Measurements from ENCODE around the gene CCNB2. TPM values are rescaled to one million over a fixed set of nuclear protein-coding genes. Genes with fewer than 3 reads are reported as not detected.

Gene CCNB2
- polyA plus RNA-seq, 1 donor from 2014 or later: 4.4 TPM

DNA sequence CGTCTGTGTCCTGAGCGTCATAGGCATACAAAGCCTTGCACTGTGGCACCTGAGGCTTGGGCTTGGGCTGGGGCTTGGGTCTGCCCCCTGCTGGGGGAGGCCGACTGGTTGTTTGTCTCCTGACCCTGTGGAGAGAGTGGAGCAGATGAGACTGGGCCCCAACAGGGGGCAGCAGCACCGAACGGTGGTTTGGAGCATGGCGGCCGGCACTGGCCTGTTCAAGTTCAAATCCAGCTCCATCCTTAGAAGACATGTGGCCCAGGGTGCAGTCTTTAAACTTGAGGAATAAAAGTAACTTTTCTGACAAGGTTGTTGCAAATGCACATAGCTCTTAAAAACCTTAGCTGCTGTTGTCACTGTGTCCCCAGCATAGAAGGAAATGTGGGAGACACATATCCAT, 33.3 kb downstream of the CCNB2 start:
- Histone ChIP-seq H3K4me2 (ENCODE audit: low read length) (no peak overlapping the region), H3K9ac (ENCODE audit: low read length) (no peak overlapping the region), H3K79me2 (replicated peaks; ENCODE audit: insufficient read depth, low read length) (no peaks in the 10 kb centered on the region), H3K9me3 (ENCODE audit: low read length) (no peaks in the 10 kb centered on the region), H4K20me1 (ENCODE audit: insufficient read depth) (no peaks in the 10 kb centered on the region), H2AFZ (ENCODE audit: low read depth, low read length) (no peak overlapping the region), H3K27ac (ENCODE audit: low read length) (no peak overlapping the region), H3K4me3 (ENCODE audit: low read length) (no peak overlapping the region), H3F3A (ENCODE audit: insufficient read depth, low read length, poor library complexity, severe bottlenecking) (no peaks in the 10 kb centered on the region), H3K9me2 (ENCODE audit: insufficient read depth, low read length) (no peaks in the 10 kb centered on the region), H3K36me3 (ENCODE audit: insufficient read depth, low read length) (no peaks in the 10 kb centered on the region), H3K27me3 (ENCODE audit: insufficient read depth, low read depth, low read length) (no peaks in the 10 kb centered on the region)
- TF ChIP-seq, protein P1, sequence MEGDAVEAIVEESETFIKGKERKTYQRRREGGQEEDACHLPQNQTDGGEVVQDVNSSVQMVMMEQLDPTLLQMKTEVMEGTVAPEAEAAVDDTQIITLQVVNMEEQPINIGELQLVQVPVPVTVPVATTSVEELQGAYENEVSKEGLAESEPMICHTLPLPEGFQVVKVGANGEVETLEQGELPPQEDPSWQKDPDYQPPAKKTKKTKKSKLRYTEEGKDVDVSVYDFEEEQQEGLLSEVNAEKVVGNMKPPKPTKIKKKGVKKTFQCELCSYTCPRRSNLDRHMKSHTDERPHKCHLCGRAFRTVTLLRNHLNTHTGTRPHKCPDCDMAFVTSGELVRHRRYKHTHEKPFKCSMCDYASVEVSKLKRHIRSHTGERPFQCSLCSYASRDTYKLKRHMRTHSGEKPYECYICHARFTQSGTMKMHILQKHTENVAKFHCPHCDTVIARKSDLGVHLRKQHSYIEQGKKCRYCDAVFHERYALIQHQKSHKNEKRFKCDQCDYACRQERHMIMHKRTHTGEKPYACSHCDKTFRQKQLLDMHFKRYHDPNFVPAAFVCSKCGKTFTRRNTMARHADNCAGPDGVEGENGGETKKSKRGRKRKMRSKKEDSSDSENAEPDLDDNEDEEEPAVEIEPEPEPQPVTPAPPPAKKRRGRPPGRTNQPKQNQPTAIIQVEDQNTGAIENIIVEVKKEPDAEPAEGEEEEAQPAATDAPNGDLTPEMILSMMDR (IDR thresholded peaks at IDR 0.05; ENCODE audit: poor library complexity, severe bottlenecking): no peak
- no peak for TF ChIP-seq EZH2 (IDR thresholded peaks at IDR 0.05; ENCODE audit: borderline replicate concordance, insufficient read depth, low read length, poor library complexity, severe bottlenecking)
- TF ChIP-seq MXI1 (conservative IDR thresholded peaks at IDR 0.05; ENCODE audit: poor library complexity, severe bottlenecking): no peak
- no peak for TF ChIP-seq RAD21 (conservative IDR thresholded peaks at IDR 0.05)
- no peak for TF ChIP-seq SMC3 (conservative IDR thresholded peaks at IDR 0.05; ENCODE audit: poor library complexity)
- TF ChIP-seq POLR2AphosphoS5 (IDR thresholded peaks at IDR 0.05): no peak
- TF ChIP-seq TAF1 (IDR thresholded peaks at IDR 0.05; ENCODE audit: low read depth): no peak
- TF ChIP-seq EP300 (conservative IDR thresholded peaks at IDR 0.05; ENCODE audit: poor library complexity, severe bottlenecking): no peak
- TF ChIP-seq, protein P2, sequence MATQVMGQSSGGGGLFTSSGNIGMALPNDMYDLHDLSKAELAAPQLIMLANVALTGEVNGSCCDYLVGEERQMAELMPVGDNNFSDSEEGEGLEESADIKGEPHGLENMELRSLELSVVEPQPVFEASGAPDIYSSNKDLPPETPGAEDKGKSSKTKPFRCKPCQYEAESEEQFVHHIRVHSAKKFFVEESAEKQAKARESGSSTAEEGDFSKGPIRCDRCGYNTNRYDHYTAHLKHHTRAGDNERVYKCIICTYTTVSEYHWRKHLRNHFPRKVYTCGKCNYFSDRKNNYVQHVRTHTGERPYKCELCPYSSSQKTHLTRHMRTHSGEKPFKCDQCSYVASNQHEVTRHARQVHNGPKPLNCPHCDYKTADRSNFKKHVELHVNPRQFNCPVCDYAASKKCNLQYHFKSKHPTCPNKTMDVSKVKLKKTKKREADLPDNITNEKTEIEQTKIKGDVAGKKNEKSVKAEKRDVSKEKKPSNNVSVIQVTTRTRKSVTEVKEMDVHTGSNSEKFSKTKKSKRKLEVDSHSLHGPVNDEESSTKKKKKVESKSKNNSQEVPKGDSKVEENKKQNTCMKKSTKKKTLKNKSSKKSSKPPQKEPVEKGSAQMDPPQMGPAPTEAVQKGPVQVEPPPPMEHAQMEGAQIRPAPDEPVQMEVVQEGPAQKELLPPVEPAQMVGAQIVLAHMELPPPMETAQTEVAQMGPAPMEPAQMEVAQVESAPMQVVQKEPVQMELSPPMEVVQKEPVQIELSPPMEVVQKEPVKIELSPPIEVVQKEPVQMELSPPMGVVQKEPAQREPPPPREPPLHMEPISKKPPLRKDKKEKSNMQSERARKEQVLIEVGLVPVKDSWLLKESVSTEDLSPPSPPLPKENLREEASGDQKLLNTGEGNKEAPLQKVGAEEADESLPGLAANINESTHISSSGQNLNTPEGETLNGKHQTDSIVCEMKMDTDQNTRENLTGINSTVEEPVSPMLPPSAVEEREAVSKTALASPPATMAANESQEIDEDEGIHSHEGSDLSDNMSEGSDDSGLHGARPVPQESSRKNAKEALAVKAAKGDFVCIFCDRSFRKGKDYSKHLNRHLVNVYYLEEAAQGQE (IDR thresholded peaks at IDR 0.05; ENCODE audit: borderline replicate concordance): no peak

DNA sequence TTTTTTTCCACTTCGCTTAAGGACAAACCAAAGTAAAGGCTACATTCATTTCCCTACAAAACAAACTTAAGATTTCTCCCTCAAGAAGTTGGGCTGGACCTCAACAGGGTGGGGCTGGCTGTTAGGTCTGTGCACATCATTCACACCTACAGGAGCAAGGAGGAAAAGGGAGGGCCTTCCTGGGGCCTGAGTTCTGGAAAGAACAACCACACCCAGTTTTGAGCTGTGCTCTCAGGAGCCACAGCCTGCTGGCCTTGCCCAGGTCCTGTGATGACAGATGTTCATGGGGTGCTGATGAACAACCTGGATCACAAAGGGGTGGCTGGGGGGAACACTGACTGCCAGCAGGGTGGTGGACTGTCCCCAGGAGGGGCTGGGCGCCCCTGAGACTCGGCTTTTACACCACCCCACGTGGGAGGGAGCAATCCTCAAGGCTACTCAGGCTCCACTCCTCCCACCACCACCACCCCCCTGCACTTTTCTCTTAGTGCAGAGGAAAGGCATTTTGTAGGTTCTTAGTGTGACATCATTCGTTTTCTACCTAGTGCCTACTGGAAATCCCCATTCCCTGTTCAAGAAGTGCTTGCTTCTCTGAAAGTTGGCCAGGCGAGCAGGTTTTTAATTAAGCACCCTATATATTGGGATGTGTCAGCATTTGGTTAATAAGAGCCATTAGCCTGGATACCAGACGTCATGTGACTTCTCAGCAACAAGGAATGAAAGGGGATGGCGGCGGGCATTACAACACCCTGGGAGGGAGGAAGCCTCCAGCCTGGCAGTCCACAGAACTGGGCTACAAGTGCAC, 35.7 kb downstream of the CCNB2 start:
- Histone ChIP-seq H3K79me2 (replicated peaks; ENCODE audit: insufficient read depth, low read length) (no peaks in the 10 kb centered on the region), H3K4me2 (ENCODE audit: low read length) (no peak overlapping the region), H3K9ac (ENCODE audit: low read length) (no peak overlapping the region), H3K9me2 (ENCODE audit: insufficient read depth, low read length) (no peaks in the 10 kb centered on the region), H3K27me3 (ENCODE audit: insufficient read depth, low read depth, low read length) (no peaks in the 10 kb centered on the region), H4K20me1 (ENCODE audit: insufficient read depth) (no peaks in the 10 kb centered on the region), H3K27ac (ENCODE audit: low read length) (no peak overlapping the region), H2AFZ (ENCODE audit: low read depth, low read length) (no peak overlapping the region), H3K36me3 (ENCODE audit: insufficient read depth, low read length) (no peaks in the 10 kb centered on the region), H3K9me3 (ENCODE audit: low read length) (no peaks in the 10 kb centered on the region), H3F3A (ENCODE audit: insufficient read depth, low read length, poor library complexity, severe bottlenecking) (no peaks in the 10 kb centered on the region), H3K4me3 (ENCODE audit: low read length) (no peak overlapping the region)
- TF ChIP-seq MXI1 (conservative IDR thresholded peaks at IDR 0.05; ENCODE audit: poor library complexity, severe bottlenecking) (no peak), POLR2AphosphoS5 (IDR thresholded peaks at IDR 0.05) (no peak), EZH2 (IDR thresholded peaks at IDR 0.05; ENCODE audit: borderline replicate concordance, insufficient read depth, low read length, poor library complexity, severe bottlenecking) (no peak), SMC3 (conservative IDR thresholded peaks at IDR 0.05; ENCODE audit: poor library complexity) (no peak), RAD21 (conservative IDR thresholded peaks at IDR 0.05) (no peak), EP300 (conservative IDR thresholded peaks at IDR 0.05; ENCODE audit: poor library complexity, severe bottlenecking) (no peak), TAF1 (IDR thresholded peaks at IDR 0.05; ENCODE audit: low read depth) (no peak)
- TF ChIP-seq, protein P1 (IDR thresholded peaks at IDR 0.05; ENCODE audit: poor library complexity, severe bottlenecking): no peak
- TF ChIP-seq, protein P2 (IDR thresholded peaks at IDR 0.05; ENCODE audit: borderline replicate concordance): no peak

All from neural cell (in vitro differentiated cells).